Measurements from ENCODE around the gene COL6A3. TPM values are rescaled to one million over a fixed set of nuclear protein-coding genes. Genes with fewer than 3 reads are reported as not detected.

The COL6A3 gene
- total and polyA plus RNA-seq, 9 of the 15 experiments (the other 6 are each of a cell fraction or from before 2014, with no cell fraction given) = 0.07 to 4.1 (median 1.5) TPM

DNA sequence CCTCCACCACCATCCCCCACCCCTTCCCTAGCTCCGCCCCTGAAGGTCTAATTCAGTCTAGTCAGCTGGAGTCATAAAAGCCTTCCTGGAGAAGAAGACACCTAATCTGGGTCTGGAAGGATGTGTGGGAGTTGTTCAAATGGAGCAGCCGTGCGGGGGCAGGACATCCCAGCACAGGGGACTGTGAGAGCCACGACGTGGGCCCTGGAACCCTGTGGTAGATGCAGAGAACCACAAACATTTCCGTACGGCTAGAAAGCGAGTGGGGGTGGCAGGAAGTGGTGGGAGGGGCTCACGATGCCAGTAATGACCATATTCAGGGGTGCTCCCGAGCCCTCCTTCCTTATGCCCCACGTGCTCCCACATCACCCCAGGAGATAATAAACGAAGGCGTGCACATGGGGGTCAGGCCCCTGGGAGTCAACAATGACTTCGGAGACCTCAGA is 20.9 kb upstream of the COL6A3 start (continued):
- TF ChIP-seq, protein P1, sequence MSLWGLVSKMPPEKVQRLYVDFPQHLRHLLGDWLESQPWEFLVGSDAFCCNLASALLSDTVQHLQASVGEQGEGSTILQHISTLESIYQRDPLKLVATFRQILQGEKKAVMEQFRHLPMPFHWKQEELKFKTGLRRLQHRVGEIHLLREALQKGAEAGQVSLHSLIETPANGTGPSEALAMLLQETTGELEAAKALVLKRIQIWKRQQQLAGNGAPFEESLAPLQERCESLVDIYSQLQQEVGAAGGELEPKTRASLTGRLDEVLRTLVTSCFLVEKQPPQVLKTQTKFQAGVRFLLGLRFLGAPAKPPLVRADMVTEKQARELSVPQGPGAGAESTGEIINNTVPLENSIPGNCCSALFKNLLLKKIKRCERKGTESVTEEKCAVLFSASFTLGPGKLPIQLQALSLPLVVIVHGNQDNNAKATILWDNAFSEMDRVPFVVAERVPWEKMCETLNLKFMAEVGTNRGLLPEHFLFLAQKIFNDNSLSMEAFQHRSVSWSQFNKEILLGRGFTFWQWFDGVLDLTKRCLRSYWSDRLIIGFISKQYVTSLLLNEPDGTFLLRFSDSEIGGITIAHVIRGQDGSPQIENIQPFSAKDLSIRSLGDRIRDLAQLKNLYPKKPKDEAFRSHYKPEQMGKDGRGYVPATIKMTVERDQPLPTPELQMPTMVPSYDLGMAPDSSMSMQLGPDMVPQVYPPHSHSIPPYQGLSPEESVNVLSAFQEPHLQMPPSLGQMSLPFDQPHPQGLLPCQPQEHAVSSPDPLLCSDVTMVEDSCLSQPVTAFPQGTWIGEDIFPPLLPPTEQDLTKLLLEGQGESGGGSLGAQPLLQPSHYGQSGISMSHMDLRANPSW (CRISPR knock-in tag; IDR thresholded peaks at IDR 0.05) = no peak
- TF ChIP-seq SLC30A9 (CRISPR knock-in tag; IDR thresholded peaks at IDR 0.05) (no peak), KDM1A (IDR thresholded peaks at IDR 0.05) (no peak), TAF9B (IDR thresholded peaks at IDR 0.05; ENCODE audit: partially characterized antibody) (no peak), ZBED1 (IDR thresholded peaks at IDR 0.05) (no peak), RAD21 (CRISPR knock-in tag; conservative IDR thresholded peaks at IDR 0.05 in 1 of 2, IDR thresholded peaks at IDR 0.05 in 1 of 2) (0 out of 4 replicates have a peak, but pooled peaks of 1 of the 2 experiments have one; percentile 11), RBM25 (IDR thresholded peaks at IDR 0.05; ENCODE audit: low read depth, low read length, severe bottlenecking) (no peak), YY1 (IDR thresholded peaks at IDR 0.05; ENCODE audit: borderline replicate concordance in 1 of 3, control insufficient read depth in 1 of 3, extremely low read depth in 1 of 3, insufficient read depth in 3 of 3, insufficient read length in 1 of 3, insufficient replicate concordance in 2 of 3, low read depth in 1 of 3, low read length in 2 of 3) (no peak), NR2C2 (CRISPR knock-in tag; IDR thresholded peaks at IDR 0.05) (no peak), NR2C2 (tag; IDR thresholded peaks at IDR 0.05) (no peak; the same call in 1 of the 2 replicates), PURB (CRISPR knock-in tag; IDR thresholded peaks at IDR 0.05; ENCODE audit: low read depth) (no peak), CBFA2T3 (IDR thresholded peaks at IDR 0.05) (peak; percentile 29; the same call in 1 of the 2 replicates), POU5F1 (IDR thresholded peaks at IDR 0.05; ENCODE audit: borderline replicate concordance, low read depth, low read length, partially characterized antibody) (no peak), ETV6 (IDR thresholded peaks at IDR 0.05; ENCODE audit: borderline replicate concordance in 1 of 2, low read depth in 2 of 2, low read length in 1 of 2) (no peak), ETV6 (CRISPR knock-in tag; IDR thresholded peaks at IDR 0.05; ENCODE audit: borderline replicate concordance) (no peak), ZNF431 (CRISPR knock-in tag; IDR thresholded peaks at IDR 0.05) (no peak), GTF2E2 (tag; IDR thresholded peaks at IDR 0.05) (no peak)
- TF ChIP-seq, protein P2, sequence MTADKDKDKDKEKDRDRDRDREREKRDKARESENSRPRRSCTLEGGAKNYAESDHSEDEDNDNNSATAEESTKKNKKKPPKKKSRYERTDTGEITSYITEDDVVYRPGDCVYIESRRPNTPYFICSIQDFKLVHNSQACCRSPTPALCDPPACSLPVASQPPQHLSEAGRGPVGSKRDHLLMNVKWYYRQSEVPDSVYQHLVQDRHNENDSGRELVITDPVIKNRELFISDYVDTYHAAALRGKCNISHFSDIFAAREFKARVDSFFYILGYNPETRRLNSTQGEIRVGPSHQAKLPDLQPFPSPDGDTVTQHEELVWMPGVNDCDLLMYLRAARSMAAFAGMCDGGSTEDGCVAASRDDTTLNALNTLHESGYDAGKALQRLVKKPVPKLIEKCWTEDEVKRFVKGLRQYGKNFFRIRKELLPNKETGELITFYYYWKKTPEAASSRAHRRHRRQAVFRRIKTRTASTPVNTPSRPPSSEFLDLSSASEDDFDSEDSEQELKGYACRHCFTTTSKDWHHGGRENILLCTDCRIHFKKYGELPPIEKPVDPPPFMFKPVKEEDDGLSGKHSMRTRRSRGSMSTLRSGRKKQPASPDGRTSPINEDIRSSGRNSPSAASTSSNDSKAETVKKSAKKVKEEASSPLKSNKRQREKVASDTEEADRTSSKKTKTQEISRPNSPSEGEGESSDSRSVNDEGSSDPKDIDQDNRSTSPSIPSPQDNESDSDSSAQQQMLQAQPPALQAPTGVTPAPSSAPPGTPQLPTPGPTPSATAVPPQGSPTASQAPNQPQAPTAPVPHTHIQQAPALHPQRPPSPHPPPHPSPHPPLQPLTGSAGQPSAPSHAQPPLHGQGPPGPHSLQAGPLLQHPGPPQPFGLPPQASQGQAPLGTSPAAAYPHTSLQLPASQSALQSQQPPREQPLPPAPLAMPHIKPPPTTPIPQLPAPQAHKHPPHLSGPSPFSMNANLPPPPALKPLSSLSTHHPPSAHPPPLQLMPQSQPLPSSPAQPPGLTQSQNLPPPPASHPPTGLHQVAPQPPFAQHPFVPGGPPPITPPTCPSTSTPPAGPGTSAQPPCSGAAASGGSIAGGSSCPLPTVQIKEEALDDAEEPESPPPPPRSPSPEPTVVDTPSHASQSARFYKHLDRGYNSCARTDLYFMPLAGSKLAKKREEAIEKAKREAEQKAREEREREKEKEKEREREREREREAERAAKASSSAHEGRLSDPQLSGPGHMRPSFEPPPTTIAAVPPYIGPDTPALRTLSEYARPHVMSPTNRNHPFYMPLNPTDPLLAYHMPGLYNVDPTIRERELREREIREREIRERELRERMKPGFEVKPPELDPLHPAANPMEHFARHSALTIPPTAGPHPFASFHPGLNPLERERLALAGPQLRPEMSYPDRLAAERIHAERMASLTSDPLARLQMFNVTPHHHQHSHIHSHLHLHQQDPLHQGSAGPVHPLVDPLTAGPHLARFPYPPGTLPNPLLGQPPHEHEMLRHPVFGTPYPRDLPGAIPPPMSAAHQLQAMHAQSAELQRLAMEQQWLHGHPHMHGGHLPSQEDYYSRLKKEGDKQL (CRISPR knock-in tag; IDR thresholded peaks at IDR 0.05; ENCODE audit: borderline replicate concordance) = no peak
- TF ChIP-seq, protein P3, sequence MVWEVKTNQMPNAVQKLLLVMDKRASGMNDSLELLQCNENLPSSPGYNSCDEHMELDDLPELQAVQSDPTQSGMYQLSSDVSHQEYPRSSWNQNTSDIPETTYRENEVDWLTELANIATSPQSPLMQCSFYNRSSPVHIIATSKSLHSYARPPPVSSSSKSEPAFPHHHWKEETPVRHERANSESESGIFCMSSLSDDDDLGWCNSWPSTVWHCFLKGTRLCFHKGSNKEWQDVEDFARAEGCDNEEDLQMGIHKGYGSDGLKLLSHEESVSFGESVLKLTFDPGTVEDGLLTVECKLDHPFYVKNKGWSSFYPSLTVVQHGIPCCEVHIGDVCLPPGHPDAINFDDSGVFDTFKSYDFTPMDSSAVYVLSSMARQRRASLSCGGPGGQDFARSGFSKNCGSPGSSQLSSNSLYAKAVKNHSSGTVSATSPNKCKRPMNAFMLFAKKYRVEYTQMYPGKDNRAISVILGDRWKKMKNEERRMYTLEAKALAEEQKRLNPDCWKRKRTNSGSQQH (CRISPR knock-in tag; IDR thresholded peaks at IDR 0.05) = no peak

Data from K562 (cell line).